Measurements from ENCODE around the gene OSBPL6.

DNA sequence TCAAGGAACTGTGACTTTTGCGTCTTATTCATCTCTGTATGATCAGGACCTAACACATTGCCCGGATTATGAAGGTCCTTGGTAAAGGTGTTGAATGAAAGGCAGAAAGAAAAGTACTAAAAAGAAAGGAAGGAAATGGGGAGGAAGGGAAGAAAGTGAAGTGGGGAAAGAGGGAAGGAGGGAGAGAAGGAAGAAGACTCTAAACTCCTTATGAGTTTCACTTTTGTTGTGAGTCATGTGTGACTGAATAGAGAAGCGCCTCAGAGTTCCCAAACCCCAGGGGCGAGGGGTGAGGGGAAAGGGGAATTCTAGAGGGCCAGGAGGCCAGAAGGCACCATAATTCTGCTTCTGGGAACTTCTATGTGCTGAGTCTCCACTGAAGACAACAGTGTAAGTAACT lies 30.9 kb upstream of the OSBPL6 start:
- TF ChIP-seq, protein P1, sequence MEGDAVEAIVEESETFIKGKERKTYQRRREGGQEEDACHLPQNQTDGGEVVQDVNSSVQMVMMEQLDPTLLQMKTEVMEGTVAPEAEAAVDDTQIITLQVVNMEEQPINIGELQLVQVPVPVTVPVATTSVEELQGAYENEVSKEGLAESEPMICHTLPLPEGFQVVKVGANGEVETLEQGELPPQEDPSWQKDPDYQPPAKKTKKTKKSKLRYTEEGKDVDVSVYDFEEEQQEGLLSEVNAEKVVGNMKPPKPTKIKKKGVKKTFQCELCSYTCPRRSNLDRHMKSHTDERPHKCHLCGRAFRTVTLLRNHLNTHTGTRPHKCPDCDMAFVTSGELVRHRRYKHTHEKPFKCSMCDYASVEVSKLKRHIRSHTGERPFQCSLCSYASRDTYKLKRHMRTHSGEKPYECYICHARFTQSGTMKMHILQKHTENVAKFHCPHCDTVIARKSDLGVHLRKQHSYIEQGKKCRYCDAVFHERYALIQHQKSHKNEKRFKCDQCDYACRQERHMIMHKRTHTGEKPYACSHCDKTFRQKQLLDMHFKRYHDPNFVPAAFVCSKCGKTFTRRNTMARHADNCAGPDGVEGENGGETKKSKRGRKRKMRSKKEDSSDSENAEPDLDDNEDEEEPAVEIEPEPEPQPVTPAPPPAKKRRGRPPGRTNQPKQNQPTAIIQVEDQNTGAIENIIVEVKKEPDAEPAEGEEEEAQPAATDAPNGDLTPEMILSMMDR (IDR thresholded peaks at IDR 0.05 in 4 of 5, conservative IDR thresholded peaks at IDR 0.05 in 1 of 5) = no peak
- TF ChIP-seq POLR2A (IDR thresholded peaks at IDR 0.05) = no peak

All from gastrocnemius medialis (tissue), 4 donors.